Lower leg skin (tissue), 3 donors: ENCODE results near the gene STX18.

Source experiments
- POLR2A ChIP-seq, 2 donors: fragments of 450-650 bp; IDR thresholded peaks; one replicate each; pipeline ENCODE4 v1.6.1; 2016 to 2017; ENCODE audit warnings: antibody characterized with exemption in 2 of 2, mild to moderate bottlenecking in 1 of 2, moderate library complexity in 1 of 2
- TF ChIP-seq, protein P1 (sequence below), 3 donors: fragments of 450-650 bp; IDR thresholded peaks; one replicate each; pipeline ENCODE4 v1.5.1; 2016; ENCODE audit warnings: antibody characterized with exemption in 3 of 3, mild to moderate bottlenecking in 3 of 3, moderate library complexity in 2 of 3

DNA sequence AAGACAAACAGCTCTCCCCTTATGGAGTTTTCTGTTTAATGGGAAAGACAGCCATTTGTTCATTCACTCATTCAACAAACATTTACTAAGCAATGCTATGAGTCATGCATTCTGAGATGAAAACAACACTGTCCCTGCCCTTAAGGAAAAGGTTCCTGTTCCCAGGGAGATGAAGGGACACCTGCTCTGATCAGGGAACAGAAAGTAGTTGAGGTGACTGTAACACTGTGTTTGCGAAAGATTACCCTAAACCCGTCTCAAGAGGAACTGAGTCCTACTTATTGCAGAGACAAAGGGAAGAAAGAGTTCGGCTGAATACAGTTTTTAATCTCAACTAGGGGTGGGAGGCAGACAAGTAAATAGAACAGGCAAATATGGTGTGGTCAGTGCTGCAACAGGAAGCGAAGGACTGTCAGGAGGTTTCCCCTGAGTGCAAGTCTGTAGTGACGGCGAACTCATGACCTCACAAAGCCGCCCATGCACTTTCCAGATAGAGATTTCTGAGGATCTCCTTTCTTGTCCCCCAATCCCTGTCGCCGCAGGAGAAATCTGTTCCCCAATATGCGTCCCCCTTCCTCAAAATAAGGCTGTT is 712 bp downstream of the STX18 start:
- TF ChIP-seq, protein P1, sequence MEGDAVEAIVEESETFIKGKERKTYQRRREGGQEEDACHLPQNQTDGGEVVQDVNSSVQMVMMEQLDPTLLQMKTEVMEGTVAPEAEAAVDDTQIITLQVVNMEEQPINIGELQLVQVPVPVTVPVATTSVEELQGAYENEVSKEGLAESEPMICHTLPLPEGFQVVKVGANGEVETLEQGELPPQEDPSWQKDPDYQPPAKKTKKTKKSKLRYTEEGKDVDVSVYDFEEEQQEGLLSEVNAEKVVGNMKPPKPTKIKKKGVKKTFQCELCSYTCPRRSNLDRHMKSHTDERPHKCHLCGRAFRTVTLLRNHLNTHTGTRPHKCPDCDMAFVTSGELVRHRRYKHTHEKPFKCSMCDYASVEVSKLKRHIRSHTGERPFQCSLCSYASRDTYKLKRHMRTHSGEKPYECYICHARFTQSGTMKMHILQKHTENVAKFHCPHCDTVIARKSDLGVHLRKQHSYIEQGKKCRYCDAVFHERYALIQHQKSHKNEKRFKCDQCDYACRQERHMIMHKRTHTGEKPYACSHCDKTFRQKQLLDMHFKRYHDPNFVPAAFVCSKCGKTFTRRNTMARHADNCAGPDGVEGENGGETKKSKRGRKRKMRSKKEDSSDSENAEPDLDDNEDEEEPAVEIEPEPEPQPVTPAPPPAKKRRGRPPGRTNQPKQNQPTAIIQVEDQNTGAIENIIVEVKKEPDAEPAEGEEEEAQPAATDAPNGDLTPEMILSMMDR (IDR thresholded peaks at IDR 0.05), result no peak
- no peak for TF ChIP-seq POLR2A (IDR thresholded peaks at IDR 0.05)
